Eye (tissue), 1 donor: Measurements from ENCODE around the gene PANK2.
"Not testable (repeated sequence)": the region's sequence is repeated elsewhere in the genome, so short reads cannot be mapped to it uniquely, and the experiment has no call there.

Experiments
- DNase-seq: peaks from one replicate; pipeline ENCODE4 v3.0.0-alpha.2; 2015

Gene PANK2

DNA sequence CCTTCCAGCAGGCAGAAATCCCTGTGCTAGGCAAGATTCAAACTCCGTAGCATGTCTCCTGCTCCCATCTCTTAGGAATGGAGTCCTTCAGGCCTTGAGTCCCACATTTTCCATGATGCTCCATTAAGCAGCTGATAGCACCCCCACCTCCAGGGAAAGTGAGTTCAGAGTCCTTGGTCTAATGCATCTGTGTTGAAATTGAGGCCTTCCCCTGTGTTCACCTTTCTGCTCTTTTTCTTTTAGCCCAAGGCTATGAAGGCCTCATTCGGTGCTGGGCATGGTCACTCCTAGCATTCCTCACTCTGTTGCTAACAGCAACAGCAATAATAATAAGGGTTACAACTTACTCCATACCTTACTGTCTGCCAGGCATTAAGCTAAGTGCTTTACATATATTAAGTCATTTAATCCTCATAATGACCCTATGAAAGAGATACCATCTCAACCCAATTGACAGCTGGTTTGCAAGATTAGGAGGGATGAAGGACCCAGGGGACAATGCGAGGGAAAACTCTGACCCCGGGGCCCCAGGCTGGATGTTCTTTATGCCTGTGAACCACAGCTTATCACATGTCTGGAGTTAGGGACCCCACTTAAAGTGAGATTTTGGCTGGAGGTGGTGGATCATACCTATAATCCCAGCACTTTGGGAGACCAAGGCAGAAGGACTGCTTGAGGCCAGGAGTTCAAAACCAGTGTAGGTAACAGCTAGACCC lies 17.5 kb upstream of the PANK2 start:
- no peak for DNase-seq

DNA sequence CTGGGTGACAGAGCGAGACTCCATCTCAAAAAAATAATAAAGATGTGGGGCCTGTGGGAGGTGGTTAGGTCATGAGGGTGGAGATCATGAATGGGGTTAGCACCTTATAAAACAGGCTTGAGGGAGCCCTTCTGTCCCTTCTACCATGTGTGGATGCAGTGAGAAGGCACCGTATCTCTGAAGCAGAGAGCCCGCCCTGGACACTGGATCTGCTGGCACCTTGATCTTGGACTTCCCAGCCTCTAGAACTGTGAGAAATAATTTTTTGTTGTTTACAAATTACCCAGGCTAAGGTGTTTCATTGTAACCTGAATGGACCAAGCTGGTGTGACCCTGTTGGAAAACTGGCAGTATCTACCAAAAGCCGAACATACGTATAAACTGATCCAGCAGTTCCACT lies 15.7 kb upstream of the PANK2 start:
- no peak for DNase-seq

DNA sequence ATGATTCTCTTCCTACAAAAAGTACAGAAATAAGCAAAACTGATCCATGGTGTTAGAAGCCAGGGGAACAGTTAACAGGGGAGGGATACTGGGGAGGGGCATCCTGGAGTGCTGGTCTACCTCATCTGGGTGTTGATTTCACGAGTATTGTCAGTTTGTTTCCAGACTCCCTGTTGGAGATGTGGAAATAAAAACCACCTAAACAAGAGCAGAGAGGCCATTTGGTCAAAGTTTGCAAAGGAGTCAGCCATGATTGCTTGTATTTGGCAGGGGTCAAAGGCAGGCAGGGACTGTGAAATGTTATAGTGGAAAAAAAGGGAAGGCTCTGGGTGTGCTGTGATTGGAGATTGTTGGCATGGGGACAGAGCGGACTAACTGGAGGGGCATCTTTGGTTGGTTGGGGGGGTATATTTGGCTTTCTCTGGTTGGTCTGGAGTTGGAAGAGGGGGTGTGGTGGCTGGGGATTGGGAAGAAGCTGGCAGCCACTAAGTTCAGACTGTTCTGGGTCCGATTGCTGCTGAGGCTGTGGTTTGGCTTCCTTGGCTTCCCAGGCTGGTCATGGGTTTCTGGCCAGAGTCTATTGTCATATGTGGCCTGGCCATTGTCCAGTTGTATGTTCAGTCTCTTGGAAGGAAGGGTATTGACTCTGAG lies 14.9 kb upstream of the PANK2 start:
- DNase-seq: no peak

DNA sequence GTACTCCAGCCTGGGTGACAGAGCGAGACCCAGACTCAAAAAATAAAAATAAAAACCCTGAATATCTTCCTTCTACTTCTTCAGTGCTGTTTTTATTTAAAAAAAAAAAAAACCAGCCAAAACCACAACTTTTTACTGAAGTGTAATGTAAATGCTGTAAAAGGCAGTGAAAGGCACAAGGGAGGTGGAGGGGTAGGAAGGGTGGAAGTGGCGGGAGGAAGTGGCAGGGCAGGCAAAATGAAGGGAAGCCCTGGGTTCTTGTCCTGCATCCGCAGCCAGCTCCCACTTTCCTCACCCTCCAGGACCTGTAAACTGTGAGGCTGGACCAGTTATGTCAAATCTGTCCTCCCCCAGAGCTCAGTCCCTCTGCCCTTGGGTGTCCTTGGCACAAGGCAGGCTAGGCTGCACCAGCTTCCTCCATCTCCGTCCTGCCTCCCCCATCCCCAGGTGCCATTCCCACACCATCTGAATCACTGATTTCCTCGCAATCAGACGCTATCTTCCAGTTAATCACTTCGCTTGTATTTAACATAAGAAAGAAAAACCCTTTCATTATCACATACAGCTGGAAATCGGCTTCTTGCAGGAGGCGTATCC lies 13.7 kb upstream of the PANK2 start:
- no peak for DNase-seq

DNA sequence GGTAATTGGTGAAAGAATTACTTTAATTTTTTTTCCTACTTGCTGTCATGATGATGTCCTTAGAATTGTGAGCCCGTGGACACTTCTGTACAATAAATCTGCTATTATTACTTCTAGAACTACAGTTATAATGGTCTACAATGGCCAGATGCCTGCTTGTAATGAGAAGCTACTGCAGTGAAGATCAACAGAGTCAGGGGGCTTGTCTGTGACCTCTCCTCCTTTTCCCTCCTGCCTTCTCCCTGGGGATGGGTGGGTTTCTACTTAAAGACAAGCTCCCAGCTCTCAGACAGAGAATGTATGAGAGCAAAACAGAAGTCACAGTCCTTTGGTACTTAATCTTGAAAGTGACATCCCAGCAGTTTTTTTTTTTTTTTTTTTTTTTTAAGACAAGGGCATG lies 13.2 kb upstream of the PANK2 start:
- DNase-seq: no peak

DNA sequence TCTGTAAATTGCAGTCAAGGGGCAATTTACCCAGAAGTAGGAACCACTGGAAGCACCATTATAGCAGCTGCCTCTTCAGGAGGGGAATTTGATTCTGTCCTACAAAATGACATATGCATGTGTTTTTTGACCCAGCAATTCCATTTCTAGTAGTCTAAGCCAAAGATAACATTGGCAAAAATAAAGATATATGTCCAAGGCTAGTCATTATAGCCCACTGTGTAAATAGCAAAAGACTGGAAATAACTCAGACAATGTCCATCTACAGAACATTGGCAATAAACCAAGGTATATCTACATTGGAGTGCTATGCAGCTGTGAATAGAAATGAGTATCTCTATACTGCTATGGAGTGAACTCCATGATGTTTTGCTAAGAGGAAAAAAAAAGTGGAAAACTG lies 12.5 kb upstream of the PANK2 start:
- no peak for DNase-seq

DNA sequence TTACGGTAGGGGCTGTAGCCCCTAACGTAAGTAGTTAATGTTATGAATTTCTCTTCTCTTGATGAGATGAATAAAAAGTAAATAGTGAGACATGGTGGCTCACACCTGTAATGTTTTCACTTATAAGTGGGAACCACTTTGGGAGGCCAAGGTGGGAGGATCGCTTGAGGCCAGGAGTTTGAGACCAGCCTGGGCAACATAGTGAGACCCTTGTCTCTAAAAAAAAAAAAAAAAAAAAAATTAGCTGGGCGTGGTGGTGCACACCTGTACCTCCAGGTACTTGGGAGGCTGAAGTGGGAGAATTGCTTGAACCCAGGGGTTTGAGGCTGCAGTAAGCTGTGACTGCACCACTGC lies 10.3 kb upstream of the PANK2 start:
- DNase-seq: not testable (repeated sequence)

DNA sequence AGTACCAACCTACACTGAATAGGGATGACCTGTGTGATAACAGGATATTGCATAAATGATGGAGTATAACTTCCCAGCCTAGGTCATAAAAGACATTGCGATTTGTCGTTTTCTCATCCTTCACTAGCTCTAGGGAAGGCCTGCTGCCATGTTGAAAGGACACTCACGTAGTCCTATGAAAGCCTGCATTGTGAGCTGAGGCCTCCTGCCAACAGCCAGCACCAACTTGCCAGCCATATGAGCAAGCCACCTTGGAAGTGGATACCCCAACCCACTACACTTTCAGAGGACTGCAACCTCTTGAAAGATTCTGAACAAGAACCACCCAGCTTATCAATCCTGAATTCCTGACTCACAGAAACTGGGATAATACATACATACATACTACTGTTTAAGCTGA lies 3.5 kb upstream of the PANK2 start:
- no peak for DNase-seq

DNA sequence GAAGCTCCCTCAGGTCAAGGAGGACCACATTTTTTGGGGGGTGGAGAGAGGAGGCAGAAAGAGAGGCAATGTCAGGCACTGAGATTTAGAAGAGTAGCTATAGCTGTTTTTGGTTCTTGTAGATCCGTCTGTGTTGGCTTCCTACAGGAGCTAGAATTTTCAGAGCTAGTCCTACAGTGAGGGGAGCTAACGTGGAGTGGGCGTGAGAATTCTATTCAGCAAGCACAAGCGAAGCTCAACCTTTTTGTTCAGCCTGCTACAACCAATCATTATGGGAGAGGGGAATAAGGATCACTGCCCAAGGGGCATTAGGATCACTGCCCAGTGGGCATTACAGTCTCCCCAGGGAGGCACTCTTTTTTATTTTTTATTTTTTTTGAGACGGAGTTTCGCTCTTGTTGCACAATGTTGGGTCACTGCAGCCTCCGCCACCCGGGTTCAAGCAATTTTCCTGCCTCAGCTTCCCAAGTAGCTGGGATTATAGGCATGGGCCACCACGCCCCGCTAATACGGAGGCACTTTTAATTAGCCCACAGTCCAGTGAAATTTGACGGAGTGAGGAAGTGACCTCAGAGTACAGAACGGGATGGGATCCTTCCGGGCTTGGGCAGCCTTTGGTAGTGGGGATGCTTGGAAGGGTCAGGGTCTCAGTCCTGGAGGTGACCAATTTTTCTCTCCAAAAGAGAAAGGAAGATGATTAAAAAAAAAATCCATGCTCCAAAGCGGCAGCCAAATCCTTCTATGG lies 1.1 kb upstream of the PANK2 start:
- no peak for DNase-seq

DNA sequence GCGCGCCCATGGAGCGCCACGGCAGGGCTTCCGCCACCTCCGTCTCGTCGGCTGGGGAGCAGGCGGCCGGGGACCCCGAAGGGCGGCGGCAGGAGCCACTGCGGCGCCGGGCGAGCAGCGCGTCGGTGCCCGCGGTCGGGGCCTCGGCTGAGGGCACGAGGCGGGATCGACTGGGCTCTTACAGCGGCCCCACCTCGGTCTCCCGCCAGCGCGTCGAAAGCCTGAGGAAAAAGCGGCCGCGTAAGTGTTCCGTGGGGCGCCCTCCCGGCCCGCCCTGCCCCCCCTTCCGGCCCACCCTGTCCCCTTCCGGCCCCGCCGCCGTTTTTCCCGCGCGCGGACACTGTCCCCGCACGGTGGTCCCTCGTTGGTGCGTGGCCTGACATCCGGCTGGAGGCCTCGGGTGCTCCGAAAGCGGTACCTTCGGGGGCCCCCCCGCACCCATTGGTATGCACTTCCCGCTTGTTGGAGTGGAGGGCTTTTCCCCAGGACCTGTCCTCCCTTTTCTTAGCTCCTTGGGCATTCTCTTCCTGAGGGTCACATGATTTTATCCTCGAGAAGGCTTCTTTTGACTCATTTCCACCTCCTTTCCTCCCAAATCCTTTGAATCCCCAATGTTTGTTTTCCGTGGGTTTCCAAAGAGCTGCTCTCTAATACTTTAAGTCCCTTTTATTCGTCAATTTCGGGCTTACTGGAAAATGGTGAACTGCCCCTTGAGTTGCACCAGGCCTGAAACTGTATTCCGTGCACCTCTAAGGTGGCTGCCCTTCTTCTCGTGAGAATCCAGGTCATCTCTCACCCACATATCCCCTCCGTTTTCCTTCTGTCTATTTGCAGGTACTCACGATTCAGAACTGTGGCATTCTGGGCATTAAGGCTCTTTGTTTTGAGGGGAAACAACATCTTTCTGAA lies 556 bp downstream of the PANK2 start:
- DNase-seq: peak; percentile 74

DNA sequence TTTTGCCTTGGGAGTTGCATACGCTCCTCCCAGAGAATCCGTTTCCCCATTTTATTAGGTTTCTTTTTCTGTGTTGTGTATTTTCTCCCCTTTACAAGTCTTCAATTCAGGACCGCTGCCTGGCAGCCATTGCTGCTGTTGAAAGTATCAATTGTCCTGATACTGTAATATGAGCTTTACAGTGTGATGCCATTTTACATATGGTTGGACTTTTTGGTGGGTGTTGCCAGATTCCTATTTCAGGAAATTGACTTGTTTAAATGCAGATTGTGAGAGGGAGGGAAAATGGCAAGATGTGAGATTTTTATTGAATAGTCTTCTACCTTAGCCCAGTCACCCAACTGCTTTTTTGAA lies 1.2 kb downstream of the PANK2 start:
- DNase-seq: peak; percentile 52

DNA sequence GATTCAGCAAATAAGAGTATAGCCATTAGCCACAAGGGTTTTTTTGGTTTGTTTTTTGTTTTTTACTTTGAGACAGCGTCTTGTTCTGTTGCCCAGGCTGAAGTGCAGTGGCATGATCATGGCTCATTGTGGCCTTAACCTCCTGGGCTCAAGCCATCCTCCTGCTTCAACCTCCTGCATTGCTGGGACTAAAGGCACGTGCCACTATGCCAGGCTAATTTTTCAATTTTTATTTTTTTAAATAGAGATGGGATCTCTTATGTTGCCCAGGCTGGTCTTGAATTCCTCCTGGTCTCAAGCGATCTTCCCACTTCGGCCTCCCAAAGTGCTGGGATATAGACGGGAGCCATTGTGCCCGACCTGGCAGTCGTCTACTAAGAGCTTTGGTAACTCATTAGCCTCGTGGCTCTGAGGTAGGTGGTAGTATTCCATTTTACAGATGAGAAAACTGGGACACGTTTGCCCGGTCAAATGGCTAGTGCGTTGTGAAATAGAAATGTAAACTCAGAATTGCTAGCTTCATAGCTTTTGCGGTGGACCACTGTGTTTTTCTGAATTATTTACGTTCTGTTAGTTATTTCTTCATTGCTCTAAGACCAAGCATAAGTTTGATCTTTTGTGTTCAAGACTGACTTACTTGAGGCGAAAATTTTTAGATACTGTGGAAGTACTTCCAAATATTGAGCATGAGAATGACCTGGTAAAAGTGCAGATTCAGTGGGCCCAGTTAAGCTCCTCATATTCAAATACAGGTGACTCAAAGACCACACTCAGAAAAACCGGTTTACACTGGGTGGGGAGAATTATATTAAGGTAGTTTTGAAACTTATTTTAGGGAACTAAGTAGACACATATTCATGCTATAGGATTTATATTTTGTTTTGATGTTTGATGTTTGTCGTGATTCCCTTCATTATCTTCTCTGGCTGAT lies 2.1 kb downstream of the PANK2 start:
- DNase-seq: no peak

DNA sequence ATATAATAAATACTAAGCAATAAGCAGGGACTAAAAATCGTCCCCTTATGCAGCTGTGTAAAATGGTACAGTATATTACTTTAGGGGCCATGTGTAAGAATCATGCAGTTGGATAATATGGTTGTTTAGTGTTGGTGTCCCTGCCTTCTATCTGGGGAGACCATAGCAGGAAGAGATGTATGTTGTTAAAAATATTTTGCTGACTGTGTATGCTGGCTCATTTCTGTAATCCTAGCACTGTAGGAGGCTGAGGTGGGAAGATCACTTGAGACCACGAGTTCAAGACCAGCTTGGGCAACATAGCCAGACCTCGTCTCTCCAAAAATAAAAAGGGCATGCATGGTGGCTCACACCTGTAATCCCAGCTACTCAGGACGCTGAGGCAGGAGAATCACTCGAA lies 5.6 kb downstream of the PANK2 start:
- DNase-seq: no peak

DNA sequence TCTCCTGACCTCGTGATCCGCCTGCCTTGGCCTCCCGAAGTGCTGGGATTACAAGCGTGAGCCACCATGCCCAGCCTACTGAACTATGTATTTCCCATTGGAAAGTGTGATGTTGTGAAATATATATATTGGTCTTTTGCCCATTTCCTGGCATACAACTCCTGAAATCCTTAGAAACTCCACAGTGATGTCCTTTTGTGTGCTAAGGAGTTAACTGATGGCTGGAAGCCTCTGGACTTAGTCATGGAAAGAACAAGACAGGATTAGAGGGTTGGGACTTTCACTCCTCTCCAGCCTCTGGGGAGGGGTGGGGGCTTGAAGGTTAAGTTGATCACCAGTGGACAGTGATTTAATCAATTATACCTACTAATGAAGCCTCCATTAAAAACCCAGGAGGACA lies 7.1 kb downstream of the PANK2 start:
- no peak for DNase-seq

DNA sequence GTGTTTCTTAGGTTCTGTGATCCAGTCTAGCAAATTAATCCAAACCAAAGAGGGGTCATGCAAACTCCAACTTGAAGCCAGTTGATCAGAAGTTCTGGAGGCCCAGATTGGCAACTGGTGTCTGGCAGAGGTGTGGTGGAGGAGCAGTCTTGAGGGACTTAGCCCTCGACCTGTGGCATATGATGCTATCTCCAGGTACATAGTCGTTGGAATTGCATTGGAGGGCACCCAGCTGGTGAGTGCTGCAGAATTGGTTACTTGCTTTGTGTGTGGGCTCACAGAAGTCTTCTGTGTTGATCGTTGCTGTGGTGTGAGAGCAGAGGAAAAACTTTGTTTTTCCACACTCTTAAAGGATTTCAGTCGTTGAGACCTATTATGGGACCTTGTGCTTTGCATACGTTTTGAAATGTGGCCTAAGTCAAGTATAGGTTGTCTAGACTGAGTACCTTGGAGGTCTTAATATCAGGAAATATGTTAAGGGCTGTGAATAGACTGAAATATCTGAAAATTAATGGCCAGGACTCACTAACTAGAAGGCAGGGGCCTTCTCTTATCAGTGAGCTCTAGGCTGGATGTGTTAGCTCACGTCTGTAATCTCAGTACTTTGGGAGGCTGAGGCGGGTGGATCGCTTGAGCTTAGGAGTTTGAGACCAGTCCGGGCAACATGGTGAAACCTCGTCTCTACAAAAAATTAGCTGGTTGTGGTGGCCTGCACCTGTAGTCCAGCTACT lies 7.8 kb downstream of the PANK2 start:
- no peak for DNase-seq

DNA sequence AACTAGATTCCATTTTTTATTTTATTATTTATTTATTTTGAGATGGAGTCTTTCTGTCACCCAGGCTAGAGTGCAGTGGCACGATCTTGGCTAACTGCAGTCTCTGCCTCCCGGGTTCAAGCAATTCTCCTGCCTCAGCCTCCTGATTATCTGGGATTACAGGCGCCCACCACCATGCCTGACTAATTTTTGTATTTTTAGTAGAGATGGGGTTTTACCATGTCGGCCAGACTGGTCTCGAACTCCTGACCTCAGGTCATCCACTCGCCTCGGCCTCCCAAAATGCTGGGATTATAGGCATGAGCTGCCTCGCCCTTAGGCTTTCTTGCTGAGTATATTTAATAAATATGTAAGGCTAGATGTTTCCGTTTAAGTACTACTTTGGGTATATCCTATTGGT lies 9.0 kb downstream of the PANK2 start:
- not testable (repeated sequence) for DNase-seq

DNA sequence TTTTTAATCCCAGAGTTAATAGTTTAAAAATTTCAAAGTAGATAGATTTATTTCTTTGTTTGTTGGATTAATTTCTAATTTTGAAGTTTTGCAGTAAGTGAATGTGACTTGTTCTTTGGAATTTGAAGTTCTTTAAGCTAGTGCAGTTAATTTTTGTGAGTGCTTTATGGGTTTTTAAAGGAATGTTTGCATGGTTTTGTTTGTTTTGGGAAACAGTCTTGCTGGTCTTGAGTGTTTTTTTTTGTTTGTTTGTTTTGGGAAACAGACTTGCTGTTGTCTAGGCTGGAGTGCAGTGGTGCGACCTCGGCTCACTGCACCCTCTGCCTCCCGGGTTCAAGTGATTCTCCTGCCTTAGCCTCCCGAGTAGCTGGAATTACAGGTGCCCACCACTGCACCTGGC lies 9.5 kb downstream of the PANK2 start:
- DNase-seq: no peak

DNA sequence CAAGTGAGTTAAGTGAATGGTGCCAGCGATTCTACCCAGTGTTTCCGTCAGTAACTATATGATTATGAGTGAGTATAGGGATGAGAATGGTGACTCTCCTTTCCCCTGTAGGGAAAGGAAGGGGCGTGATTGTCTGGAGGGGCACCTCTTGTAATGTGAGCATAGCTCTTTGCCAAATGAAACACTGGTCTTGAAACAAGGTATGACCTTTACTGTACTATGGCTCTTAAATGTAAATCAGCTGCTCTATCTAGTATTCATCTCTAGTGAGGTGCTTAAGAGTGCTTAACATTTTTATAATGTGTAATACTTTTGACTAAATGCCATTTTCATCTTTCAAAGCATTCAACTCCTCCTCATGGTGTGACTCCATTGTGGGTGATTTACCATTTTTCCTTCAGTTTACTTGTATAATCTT lies 11.0 kb downstream of the PANK2 start:
- no peak for DNase-seq

DNA sequence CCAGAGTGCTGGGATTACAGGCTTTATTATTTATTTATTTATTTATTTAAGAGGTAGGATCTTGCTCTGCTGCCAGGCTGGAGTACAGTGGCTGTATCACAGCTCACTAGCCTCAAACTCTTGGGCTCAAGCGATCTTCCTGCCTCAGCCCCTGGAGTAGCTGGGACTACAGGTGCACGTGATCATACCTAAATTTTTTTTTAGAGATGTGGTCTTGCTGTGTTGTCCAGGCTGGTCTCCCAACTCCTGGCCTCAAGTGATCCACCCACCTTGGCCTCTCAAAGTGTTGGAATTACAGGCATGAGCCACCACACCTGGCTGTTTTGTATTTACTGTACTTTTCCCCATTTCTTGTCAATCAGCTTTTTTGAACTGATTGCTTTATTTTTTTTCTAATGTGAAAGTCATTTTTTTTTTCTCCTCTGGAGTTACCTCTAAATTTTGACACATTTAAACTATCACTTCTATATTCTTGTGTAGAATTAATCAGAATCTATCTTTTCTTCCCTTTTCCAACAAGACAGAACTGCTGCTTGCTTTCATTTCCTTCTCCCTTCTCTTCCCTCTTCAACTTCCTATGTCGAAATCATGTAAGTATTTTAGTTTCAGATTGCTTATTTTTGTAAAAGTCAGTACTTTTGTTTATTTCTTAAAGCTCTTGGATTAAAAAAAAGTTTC lies 12.0 kb downstream of the PANK2 start:
- DNase-seq: no peak

DNA sequence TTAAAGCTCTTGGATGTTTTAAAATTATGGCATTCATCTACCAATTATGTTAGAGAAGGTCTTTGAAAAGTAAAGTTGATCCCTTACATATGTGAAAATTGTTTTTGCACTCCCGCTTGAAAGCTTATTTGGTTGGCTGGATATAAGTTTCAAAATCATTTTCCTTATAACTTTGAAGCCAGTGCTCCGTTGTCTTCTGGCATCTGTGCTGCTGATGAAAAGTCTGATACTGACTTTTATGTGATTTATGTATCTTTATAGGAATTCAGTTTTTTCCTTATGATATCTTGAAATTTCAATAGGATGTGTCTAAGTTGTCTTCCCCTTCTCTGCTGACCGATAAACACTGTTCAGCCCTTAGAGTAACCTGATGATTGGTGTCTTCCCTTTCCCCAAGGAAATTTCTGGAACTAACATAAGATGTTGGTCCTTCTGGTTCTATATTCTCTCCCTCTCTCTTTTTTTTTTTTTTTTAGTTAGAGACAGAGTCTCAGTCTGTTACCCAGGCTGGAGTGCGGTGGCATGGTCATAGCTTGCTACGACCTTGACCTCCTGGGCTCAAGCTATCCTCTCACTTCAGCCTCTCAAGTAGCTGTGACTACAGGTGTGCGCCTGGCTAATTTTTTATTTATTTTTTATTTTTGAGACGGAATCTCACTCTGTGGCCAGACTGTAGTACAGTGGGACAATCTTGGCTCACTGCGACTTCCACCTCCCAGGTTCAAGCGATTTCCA lies 12.7 kb downstream of the PANK2 start:
- no peak for DNase-seq
